GM13976 (cell line): Measurements from ENCODE around the gene ZC3H7B.

ENCODE experiments used
- DNase-seq: peaks from one replicate; pipeline ENCODE4 v3.0.0; 2012; ENCODE audit warnings: low spot score
- CTCF ChIP-seq: IDR thresholded peaks from 2 replicates; pipeline ENCODE4 v1.5.1; 2012; ENCODE audit warnings: borderline replicate concordance, mild to moderate bottlenecking; ENCODE audit not compliant: insufficient read depth; ENCODE audit errors: extremely low read depth, missing control alignments, control extremely low read depth
- in situ Hi-C: fragments of 300-500 bp; cut with MboI; formaldehyde crosslinking; loops from one replicate; pipeline ENCODE4 v1.12.0; 2022; ENCODE audit warnings: low sequenced_read_pairs, mixed read lengths, inconsistent platforms; ENCODE audit not compliant: unreplicated experiment

The ZC3H7B gene

GRCh38 chr22:41367680-41368542, 66.6 kb downstream of the ZC3H7B start:
- in situ Hi-C loops: no loop called here
- TF ChIP-seq CTCF: no peak
- no peak for DNase-seq

GRCh38 chr22:41368543-41369423, 67.5 kb downstream of the ZC3H7B start:
- TF ChIP-seq CTCF: no peak
- no peak for DNase-seq

GRCh38 chr22:41369424-41369745, 68.1 kb downstream of the ZC3H7B start:
- DNase-seq: no peak
- TF ChIP-seq CTCF: no peak
- in situ Hi-C loops: no loop called here

More at GRCh38 chr22:41368543-41369423, 67.5 kb downstream of the ZC3H7B start:
- in situ Hi-C loops: no loop called here

GRCh38 chr22:41369837-41370236, 68.5 kb downstream of the ZC3H7B start:
- DNase-seq: no peak
- no peak for TF ChIP-seq CTCF
- in situ Hi-C loops: no loop called here

GRCh38 chr22:41377846-41378245, 76.5 kb downstream of the ZC3H7B start:
- in situ Hi-C loops: no loop called here

More at GRCh38 chr22:41377846-41378245, 76.5 kb downstream of the ZC3H7B start:
- DNase-seq: no peak
- no peak for TF ChIP-seq CTCF
